Activated gamma-delta T cell (primary cell): ENCODE measurements around the gene CENPN.
A peak's percentile ranks its signal among the peaks of the same experiment; 100 is the strongest.

Experiments
- DNase-seq: peaks from one replicate; lab custom pipeline; 2025; lab: John Stamatoyannopoulos, UW

The CENPN gene

GRCh38 chr16:81029930-81030604, 23.1 kb downstream of the CENPN start:
- DNase-seq = no peak

DNA sequence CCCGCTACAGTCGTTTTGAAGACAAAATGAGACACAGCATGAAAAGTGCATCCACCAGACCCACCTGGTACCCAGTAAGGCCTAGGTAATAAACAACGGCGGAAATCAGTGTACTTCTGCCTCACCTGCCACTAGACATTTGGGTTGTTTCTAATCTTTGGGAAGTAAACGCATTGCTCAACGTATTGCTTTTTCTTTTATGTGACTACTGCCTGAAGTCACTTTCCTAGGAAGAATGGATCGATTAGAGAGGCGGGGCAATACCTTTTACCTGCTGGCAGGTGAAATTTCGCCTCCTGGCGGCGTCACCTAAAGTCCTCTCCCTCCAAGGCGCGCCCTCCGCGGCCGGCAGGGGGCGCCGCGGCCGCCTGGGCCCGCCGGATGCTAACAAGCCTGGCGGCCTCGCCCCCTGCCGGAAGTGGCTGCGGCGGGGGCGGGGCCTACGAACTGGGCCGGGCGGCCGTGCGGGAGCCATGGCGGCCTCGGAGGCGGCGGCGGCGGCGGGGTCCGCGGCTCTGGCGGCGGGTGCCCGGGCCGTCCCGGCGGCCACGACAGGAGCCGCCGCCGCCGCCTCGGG, 28.5 kb downstream of the CENPN start, which contains the start of gene ATMIN:
Gene ATMIN, plus strand, starts transcription at position 445 of the 577 bp plus-strand sequence. Its CDS starts 29 bp downstream, at position 474.
- peak; percentile 81 for DNase-seq

- DNase-seq = peak; percentile 45
These were observed 29.1 kb downstream of the CENPN start for GRCh38 chr16:81035975-81036750.

GRCh38 chr16:81036751-81037350, 29.8 kb downstream of the CENPN start:
- DNase-seq = no peak

DNA sequence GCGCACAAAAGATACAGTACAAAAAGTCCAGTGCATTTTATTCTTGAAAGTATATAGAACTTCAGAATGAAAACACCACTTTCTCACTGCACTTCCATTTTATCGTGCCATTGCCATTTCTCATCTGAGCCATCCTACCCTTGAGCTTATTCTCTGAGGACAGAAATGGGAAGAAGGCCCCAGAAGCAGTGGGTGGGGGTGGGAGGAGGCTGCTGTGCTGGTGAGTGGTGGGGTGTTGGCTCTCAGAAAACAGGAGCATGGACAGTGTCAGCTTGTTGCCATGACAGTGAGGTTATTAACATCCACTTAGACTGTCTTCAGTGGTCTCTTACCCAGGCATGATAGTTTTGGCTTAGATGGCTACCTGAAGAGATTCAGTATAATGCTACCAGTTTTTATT, 33.1 kb downstream of the CENPN start:
- no peak for DNase-seq

- DNase-seq = no peak
These were observed 33.8 kb downstream of the CENPN start for GRCh38 chr16:81040842-81041241.

DNA sequence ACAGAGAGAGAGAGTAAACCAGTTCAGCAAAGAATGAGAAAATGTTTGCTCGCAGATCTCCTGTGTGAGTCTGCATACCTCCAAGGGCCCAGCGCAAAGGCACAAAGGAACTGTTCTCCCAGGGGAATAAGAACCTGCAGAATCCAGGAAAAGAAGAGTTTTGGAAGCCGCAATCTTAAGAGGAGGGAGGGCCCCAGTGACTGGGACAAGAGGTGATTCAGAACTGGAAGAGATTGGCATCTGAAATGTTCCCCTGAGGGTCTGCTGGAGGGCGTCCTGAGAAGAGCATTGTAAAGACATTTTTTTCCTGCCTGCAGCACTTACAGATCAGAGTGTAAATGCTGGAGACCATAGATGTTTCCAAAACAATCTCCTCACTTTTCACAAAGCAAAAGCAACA, 34.7 kb downstream of the CENPN start:
- DNase-seq = no peak

DNA sequence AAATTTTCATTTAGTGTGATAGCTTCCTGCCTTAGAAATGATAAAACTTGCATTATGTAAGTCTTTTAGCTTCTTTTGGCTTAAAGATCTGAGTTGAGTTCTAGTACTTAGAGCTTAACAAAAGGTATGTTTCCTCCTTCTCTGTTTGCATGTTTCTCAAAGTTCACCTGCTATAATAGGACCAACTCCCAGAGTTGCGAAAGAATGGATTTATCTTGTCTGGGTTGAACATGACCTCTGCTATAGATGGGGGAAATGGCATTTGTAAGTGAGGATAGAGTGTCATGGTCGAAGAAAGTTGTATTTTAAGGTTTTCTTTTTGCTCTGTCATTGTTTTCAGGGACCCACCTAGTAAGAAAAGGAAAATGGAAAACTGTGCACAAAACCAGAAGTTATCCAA, 35.8 kb downstream of the CENPN start:
- no peak for DNase-seq

- no peak for DNase-seq
These were observed 46.7 kb downstream of the CENPN start for GRCh38 chr16:81053761-81054160.

GRCh38 chr16:81060576-81061306, 53.7 kb downstream of the CENPN start:
- DNase-seq = no peak

DNA sequence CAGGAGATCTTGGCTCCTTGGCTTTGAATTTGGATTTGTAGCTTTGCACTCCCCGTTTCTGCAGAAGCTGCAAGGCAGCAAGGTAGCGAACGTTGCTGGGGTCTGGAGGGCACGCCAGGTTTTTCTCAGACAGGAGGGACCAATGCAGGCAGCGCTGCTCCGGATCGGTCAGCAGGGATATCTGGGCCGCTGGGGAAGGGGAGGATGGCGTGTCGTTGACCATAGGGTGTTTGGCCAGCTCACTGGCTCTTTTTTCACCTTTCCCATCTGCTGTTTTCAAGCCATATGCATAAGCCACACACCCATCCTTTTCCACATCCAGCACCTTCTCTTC, 54.3 kb downstream of the CENPN start:
- no peak for DNase-seq

GRCh38 chr16:81061871-81062608, 55.0 kb downstream of the CENPN start:
- DNase-seq = no peak

DNA sequence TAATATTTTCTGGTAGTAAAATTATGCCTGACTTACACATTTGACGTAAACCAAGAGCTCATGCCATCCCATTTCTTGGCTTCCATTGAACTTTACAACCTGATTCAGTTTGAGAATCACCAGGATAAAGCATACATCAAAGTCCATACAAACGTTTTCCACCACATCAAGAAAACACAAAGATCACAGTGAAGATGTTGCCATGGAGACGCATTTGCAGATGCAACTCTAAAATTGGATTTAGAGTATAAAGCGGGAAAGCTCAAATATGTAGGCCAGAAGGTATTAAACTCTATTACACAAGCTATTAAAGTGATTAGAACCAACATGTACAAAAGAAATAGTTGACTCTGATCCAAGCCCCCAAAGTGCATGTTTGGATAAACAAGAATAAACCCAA, 59.7 kb downstream of the CENPN start:
- no peak for DNase-seq

DNA sequence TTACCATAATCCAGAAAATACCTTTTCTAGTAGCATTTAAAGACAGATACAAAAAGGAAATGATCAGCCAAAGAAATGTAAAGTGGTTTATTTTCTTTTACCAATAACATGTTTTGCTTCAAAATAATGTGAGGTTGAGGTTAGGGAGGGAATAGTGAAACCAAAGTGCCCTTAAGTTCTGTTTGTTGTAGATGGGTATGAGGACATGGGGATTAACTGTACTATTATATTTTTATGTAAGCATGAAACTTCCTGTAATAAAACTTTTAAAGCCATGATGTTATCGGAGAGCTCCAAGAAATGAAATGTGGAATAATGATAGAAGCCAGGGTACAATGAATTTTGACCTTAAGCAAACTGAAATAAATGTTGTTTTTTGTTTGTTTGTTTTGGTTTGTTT, 60.2 kb downstream of the CENPN start:
- no peak for DNase-seq

- DNase-seq = no peak
These were observed 62.0 kb downstream of the CENPN start for GRCh38 chr16:81069063-81069462.

GRCh38 chr16:81070979-81071378, 64.0 kb downstream of the CENPN start:
- DNase-seq = no peak

DNA sequence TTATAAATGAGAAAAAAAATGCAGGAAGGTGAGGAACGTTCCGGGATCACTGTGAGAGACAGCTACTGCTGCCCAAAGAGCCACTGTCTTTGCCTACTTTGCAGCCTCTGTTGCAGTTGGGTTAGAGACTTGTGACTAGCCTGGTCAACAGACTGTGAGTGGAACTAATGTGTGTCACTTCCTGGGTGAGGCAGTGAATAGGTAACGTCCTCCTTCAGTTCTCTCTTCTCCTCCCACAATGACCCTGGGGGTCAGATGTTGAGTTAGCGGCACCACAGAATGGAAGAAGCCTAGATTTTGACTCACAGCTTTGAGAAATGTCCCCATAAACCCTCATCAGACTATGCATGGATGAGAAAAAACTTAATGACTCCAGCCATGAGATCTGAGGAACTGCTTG, 64.8 kb downstream of the CENPN start:
- no peak for DNase-seq

DNA sequence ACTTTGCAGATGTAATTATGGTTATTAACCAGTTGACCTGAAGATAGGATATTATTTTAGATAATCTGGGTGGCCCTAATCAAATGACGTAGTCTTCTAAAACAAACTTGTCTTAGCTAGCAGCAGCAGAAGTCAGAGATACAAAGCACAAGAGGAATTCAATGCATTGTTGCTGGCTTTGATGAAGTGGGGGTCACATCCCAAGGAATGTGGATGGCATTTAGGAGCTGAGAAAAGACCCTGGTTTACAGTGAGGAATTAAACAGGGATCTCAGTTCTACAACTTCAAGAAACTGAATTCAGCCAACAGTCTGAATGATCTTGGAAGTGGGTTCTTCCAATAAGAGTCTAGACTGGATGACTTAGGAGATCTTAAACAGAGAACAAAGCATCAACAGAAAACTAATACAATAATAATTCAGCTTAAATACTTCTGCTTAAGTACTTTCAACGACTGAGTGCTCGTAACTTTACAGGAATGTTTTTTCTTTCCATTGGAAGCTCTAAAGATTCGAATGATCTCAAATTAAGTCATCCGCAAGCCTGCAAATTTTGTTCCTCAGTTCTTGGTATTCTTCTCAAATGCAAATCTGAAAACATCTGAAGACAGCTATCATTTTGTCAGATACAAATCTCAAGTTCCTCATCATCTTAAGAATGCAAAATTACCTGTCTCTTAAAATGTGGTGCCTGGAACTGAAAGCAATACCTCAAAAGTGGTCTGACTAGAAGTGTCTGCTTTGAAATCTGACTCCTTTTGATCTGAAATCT, 66.7 kb downstream of the CENPN start:
- no peak for DNase-seq

GRCh38 chr16:81076566-81077075, 69.6 kb downstream of the CENPN start:
- peak; percentile 87 for DNase-seq
